Progenitor cell of endocrine pancreas (in vitro differentiated cells): ENCODE measurements around the gene AP4E1. TPM values are rescaled to one million over a fixed set of nuclear protein-coding genes. Genes with fewer than 3 reads are reported as not detected.
"Not testable (repeated sequence)": the region's sequence is repeated elsewhere in the genome, so short reads cannot be mapped to it uniquely, and the experiment has no call there.

ENCODE experiments used
- DNase-seq: peaks from one replicate; pipeline ENCODE4 v3.0.0; 2021; ENCODE audit warnings: low spot score; ENCODE audit not compliant: unreplicated experiment
- H3K27ac Mint-ChIP-seq: 2 replicates; pipeline ENCODE4 v1.8.0; 2021; ENCODE audit warnings: mild to moderate bottlenecking, moderate library complexity, mixed read lengths
- H3K27me3 Mint-ChIP-seq: 2 replicates; pipeline ENCODE4 v1.8.0; 2021; ENCODE audit warnings: mixed read lengths
- H3K36me3 Mint-ChIP-seq: 2 replicates; pipeline ENCODE4 v1.8.0; 2022; ENCODE audit warnings: mixed read lengths; ENCODE audit not compliant: insufficient read depth
- H3K4me1 Mint-ChIP-seq: 2 replicates; pipeline ENCODE4 v1.8.0; 2021; ENCODE audit warnings: low read depth, mixed read lengths
- H3K4me3 Mint-ChIP-seq: 2 replicates; pipeline ENCODE4 v1.8.0; 2021; ENCODE audit warnings: low read depth, mild to moderate bottlenecking, moderate library complexity, mixed read lengths
- H3K9me3 Mint-ChIP-seq: 2 replicates; pipeline ENCODE4 v1.8.0; 2021; ENCODE audit warnings: low read depth, mixed read lengths
- CTCF ChIP-seq: fragments of 200-600 bp; sonication (generic); IDR thresholded peaks from one replicate; pipeline ENCODE4 v1.5.0; 2021; ENCODE audit warnings: antibody characterized with exemption, mild to moderate bottlenecking; ENCODE audit not compliant: unreplicated experiment
- total RNA-seq: library from RNA; stranded (reverse); gene quantifications from 2 replicates; pipeline ENCODE4 v1.2.1, GENCODE V29; 2021

The AP4E1 gene
- total RNA-seq, 1 donor from 2014 or later: 10.5 TPM

GRCh38 chr15:50943638-50944037, 35.2 kb downstream of the AP4E1 start:
- no peak for DNase-seq
- Mint-ChIP-seq H3K27ac (no peak overlapping the region), H3K4me3 (no peak overlapping the region), H3K36me3 (peaks cover 7% of the 10 kb centered on the region), H3K27me3 (no peaks in the 10 kb centered on the region), H3K9me3 (no peaks in the 10 kb centered on the region), H3K4me1 (peaks cover 6% of the 10 kb centered on the region)
- TF ChIP-seq CTCF: no peak

- Mint-ChIP-seq H3K27me3 (no peaks in the 10 kb centered on the region), H3K9me3 (no peaks in the 10 kb centered on the region), H3K4me3 (no peak overlapping the region), H3K27ac (no peak overlapping the region), H3K4me1 (peaks cover 4% of the 10 kb centered on the region), H3K36me3 (peaks cover 10% of the 10 kb centered on the region)
- DNase-seq: no peak
- no peak for TF ChIP-seq CTCF
Observed at GRCh38 chr15:50944672-50945071, 36.2 kb downstream of the AP4E1 start.

- TF ChIP-seq CTCF: no peak
- no peak for DNase-seq
- Mint-ChIP-seq H3K4me3 (no peak overlapping the region), H3K4me1 (no peaks in the 10 kb centered on the region), H3K27me3 (no peaks in the 10 kb centered on the region), H3K27ac (no peak overlapping the region), H3K36me3 (peaks cover 15% of the 10 kb centered on the region), H3K9me3 (peaks cover 1% of the 10 kb centered on the region)
Observed at GRCh38 chr15:50945725-50946124, 37.2 kb downstream of the AP4E1 start.

- peaks cover 32% of the 10 kb centered on the region for H3K36me3 Mint-ChIP-seq
- H3K4me3 Mint-ChIP-seq, H3K27ac Mint-ChIP-seq, H3K4me1 Mint-ChIP-seq, DNase-seq, H3K27me3 Mint-ChIP-seq, H3K9me3 Mint-ChIP-seq: not testable (repeated sequence)
Observed at GRCh38 chr15:50950745-50951144, 42.3 kb downstream of the AP4E1 start.

GRCh38 chr15:50953302-50953701, 44.8 kb downstream of the AP4E1 start:
- H3K36me3 Mint-ChIP-seq: peaks cover 36% of the 10 kb centered on the region
- H3K4me1 Mint-ChIP-seq: no peaks in the 10 kb centered on the region
- H3K4me3 Mint-ChIP-seq: no peak overlapping the region
- no peak overlapping the region for H3K27ac Mint-ChIP-seq
- DNase-seq: no peak
- peaks cover 9% of the 10 kb centered on the region for H3K9me3 Mint-ChIP-seq
- TF ChIP-seq CTCF: no peak
- no peaks in the 10 kb centered on the region for H3K27me3 Mint-ChIP-seq

GRCh38 chr15:50954837-50955236, 46.4 kb downstream of the AP4E1 start:
- H3K4me3 Mint-ChIP-seq, H3K27ac Mint-ChIP-seq, H3K27me3 Mint-ChIP-seq, H3K4me1 Mint-ChIP-seq, DNase-seq: not testable (repeated sequence)
- Mint-ChIP-seq H3K9me3 (peaks cover 15% of the 10 kb centered on the region), H3K36me3 (peaks cover 47% of the 10 kb centered on the region)
